IgD-negative memory B cell (primary cell): ENCODE measurements around the gene ESPN. TPM values are rescaled to one million over a fixed set of nuclear protein-coding genes. Genes with fewer than 3 reads are reported as not detected.
"Not testable (repeated sequence)": the region's sequence is repeated elsewhere in the genome, so short reads cannot be mapped to it uniquely, and the experiment has no call there.

ENCODE experiments used
- H3K27ac Mint-ChIP-seq, 3 donors: one replicate each; pipeline ENCODE4 v1.8.0; 2020 to 2022; ENCODE audit warnings: mild to moderate bottlenecking in 3 of 3, mixed read lengths in 3 of 3, moderate library complexity in 1 of 3
- H3K27me3 Mint-ChIP-seq: one replicate; pipeline ENCODE4 v1.8.0; 2021; ENCODE audit warnings: mixed read lengths
- H3K36me3 Mint-ChIP-seq: one replicate; pipeline ENCODE4 v1.8.0; 2020; ENCODE audit warnings: mild to moderate bottlenecking, mixed read lengths
- H3K4me1 Mint-ChIP-seq, 3 donors: one replicate each; pipeline ENCODE4 v1.8.0; 2020 to 2022; ENCODE audit warnings: mixed read lengths in 3 of 3, mild to moderate bottlenecking in 1 of 3
- H3K4me3 Mint-ChIP-seq, 4 donors: one replicate each; pipeline ENCODE4 v1.8.0; 2020 to 2022; ENCODE audit warnings: mild to moderate bottlenecking in 4 of 4, mixed read lengths in 4 of 4, moderate library complexity in 3 of 4
- H3K9me3 Mint-ChIP-seq, 3 donors: one replicate each; pipeline ENCODE4 v1.8.0; 2020 to 2021; ENCODE audit warnings: mixed read lengths in 3 of 3, mild to moderate bottlenecking in 1 of 3
- polyA plus RNA-seq: library from polyadenylated mRNA; unstranded; fragments of 300-500 nt; fragmentation: Illumina TruSeq; gene quantifications from one replicate; pipeline ENCODE4 v1.2.3, GENCODE V29; 2021

Gene ESPN
- polyA plus RNA-seq, 1 donor from 2014 or later = not detected

- H3K4me3 Mint-ChIP-seq = peak overlapping the region in 1 of 4 donors; percentile 9
- H3K4me1 Mint-ChIP-seq = peaks cover 1 to 8% (median 3%) of the 10 kb centered on the region in 3 donors
- H3K27me3 Mint-ChIP-seq = peaks cover 63% of the 10 kb centered on the region
- H3K9me3 Mint-ChIP-seq = no peaks in the 10 kb centered on the region
- no peaks in the 10 kb centered on the region for H3K36me3 Mint-ChIP-seq
- no peak overlapping the region for H3K27ac Mint-ChIP-seq
These were observed 6.5 kb upstream of the ESPN start for GRCh38 chr1:6417961-6418667.

- Mint-ChIP-seq H3K4me3 (peak overlapping the region in 1 of 4 donors; percentile 41), H3K36me3 (no peaks in the 10 kb centered on the region), H3K27ac (no peak overlapping the region), H3K4me1 (peaks cover 1 to 8% (median 5%) of the 10 kb centered on the region in 3 donors), H3K9me3 (no peaks in the 10 kb centered on the region), H3K27me3 (peaks cover 65% of the 10 kb centered on the region)
These were observed 5.7 kb upstream of the ESPN start for GRCh38 chr1:6418668-6419396.

- Mint-ChIP-seq H3K4me1 (peaks cover 1 to 8% (median 6%) of the 10 kb centered on the region in 3 donors), H3K27me3 (peaks cover 65% of the 10 kb centered on the region), H3K9me3 (no peaks in the 10 kb centered on the region), H3K36me3 (no peaks in the 10 kb centered on the region), H3K27ac (no peak overlapping the region), H3K4me3 (no peak overlapping the region)
These were observed 5.2 kb upstream of the ESPN start for GRCh38 chr1:6419397-6419803.

GRCh38 chr1:6419804-6420453, 4.6 kb upstream of the ESPN start, which contains the start of gene HES2:
Gene HES2, minus strand, starts transcription at chr1:6419919. Its CDS starts 99 bp downstream, at chr1:6419820.
- no peak within 1 kb of the TSS for H3K27ac Mint-ChIP-seq
- H3K4me1 Mint-ChIP-seq = peaks cover 1 to 8% (median 4%) of the 10 kb centered on the region in 3 donors

GRCh38 chr1:6420454-6421042, 4.0 kb upstream of the ESPN start:
- H3K4me1 Mint-ChIP-seq = peaks cover 1 to 8% (median 4%) of the 10 kb centered on the region in 3 donors
- peak overlapping the region in 2 of 4 donors; percentile 30 to 78 for H3K4me3 Mint-ChIP-seq
- no peaks in the 10 kb centered on the region for H3K9me3 Mint-ChIP-seq
- no peak overlapping the region for H3K27ac Mint-ChIP-seq
- peaks cover 60% of the 10 kb centered on the region for H3K27me3 Mint-ChIP-seq
- no peaks in the 10 kb centered on the region for H3K36me3 Mint-ChIP-seq

More at GRCh38 chr1:6419804-6420453, 4.6 kb upstream of the ESPN start, which contains the start of gene HES2:
- Mint-ChIP-seq H3K27me3 (peaks cover 61% of the 10 kb centered on the region), H3K4me3 (peak within 1 kb of the TSS in 3 of 4 donors; percentile 17 to 84 (median 50)), H3K9me3 (no peaks in the 10 kb centered on the region), H3K36me3 (no peaks in the 10 kb centered on the region)

GRCh38 chr1:6421266-6421665, 3.3 kb upstream of the ESPN start:
- Mint-ChIP-seq H3K36me3 (no peaks in the 10 kb centered on the region), H3K27ac (no peak overlapping the region), H3K4me1 (peaks cover 1 to 8% (median 4%) of the 10 kb centered on the region in 3 donors), H3K27me3 (peaks cover 55% of the 10 kb centered on the region), H3K4me3 (peak overlapping the region; percentile 20 to 78 (median 36)), H3K9me3 (no peaks in the 10 kb centered on the region)

GRCh38 chr1:6423321-6423999, 1.1 kb upstream of the ESPN start:
- no peaks in the 10 kb centered on the region for H3K9me3 Mint-ChIP-seq
- H3K4me3 Mint-ChIP-seq = peak overlapping the region in 2 of 4 donors; percentile 84 to 87
- no peak overlapping the region for H3K27ac Mint-ChIP-seq
- peaks cover 1 to 8% (median 4%) of the 10 kb centered on the region in 3 donors for H3K4me1 Mint-ChIP-seq
- peaks cover 43% of the 10 kb centered on the region for H3K27me3 Mint-ChIP-seq
- H3K36me3 Mint-ChIP-seq = no peaks in the 10 kb centered on the region

- Mint-ChIP-seq H3K4me3 (peak overlapping the region in 3 of 4 donors; percentile 46 to 87 (median 81)), H3K27me3 (peaks cover 42% of the 10 kb centered on the region), H3K36me3 (no peaks in the 10 kb centered on the region), H3K27ac (no peak overlapping the region), H3K9me3 (no peaks in the 10 kb centered on the region), H3K4me1 (peaks cover 1 to 8% (median 4%) of the 10 kb centered on the region in 3 donors)
These were observed 493 bp upstream of the ESPN start for GRCh38 chr1:6424000-6424565.

- peaks cover 48% of the 10 kb centered on the region for H3K27me3 Mint-ChIP-seq
- H3K4me3 Mint-ChIP-seq = peak overlapping the region in 1 of 4 donors; percentile 32
- no peaks in the 10 kb centered on the region for H3K36me3 Mint-ChIP-seq
- no peaks in the 10 kb centered on the region for H3K9me3 Mint-ChIP-seq
- H3K4me1 Mint-ChIP-seq = peaks cover 0 to 8% (median 4%) of the 10 kb centered on the region in 3 donors
- H3K27ac Mint-ChIP-seq = no peak overlapping the region
These were observed 1.1 kb downstream of the ESPN start for GRCh38 chr1:6425658-6426057.

- no peak overlapping the region for H3K4me3 Mint-ChIP-seq
These were observed 1.8 kb downstream of the ESPN start for GRCh38 chr1:6426277-6426971.

GRCh38 chr1:6426972-6427350, 2.4 kb downstream of the ESPN start:
- H3K9me3 Mint-ChIP-seq = no peaks in the 10 kb centered on the region
- H3K36me3 Mint-ChIP-seq = no peaks in the 10 kb centered on the region
- peaks cover 0 to 4% (median 0%) of the 10 kb centered on the region in 3 donors for H3K4me1 Mint-ChIP-seq
- no peak overlapping the region for H3K4me3 Mint-ChIP-seq
- no peak overlapping the region for H3K27ac Mint-ChIP-seq
- H3K27me3 Mint-ChIP-seq = peaks cover 39% of the 10 kb centered on the region

More at GRCh38 chr1:6426277-6426971, 1.8 kb downstream of the ESPN start:
- no peaks in the 10 kb centered on the region for H3K36me3 Mint-ChIP-seq
- no peak overlapping the region for H3K27ac Mint-ChIP-seq
- H3K9me3 Mint-ChIP-seq = no peaks in the 10 kb centered on the region
- peaks cover 45% of the 10 kb centered on the region for H3K27me3 Mint-ChIP-seq
- peaks cover 0 to 4% (median 4%) of the 10 kb centered on the region in 3 donors for H3K4me1 Mint-ChIP-seq

- Mint-ChIP-seq H3K36me3 (no peaks in the 10 kb centered on the region), H3K9me3 (no peaks in the 10 kb centered on the region), H3K4me3 (no peak overlapping the region), H3K27me3 (peaks cover 34% of the 10 kb centered on the region), H3K27ac (no peak overlapping the region), H3K4me1 (peaks cover 0 to 4% (median 0%) of the 10 kb centered on the region in 3 donors)
These were observed 3.1 kb downstream of the ESPN start for GRCh38 chr1:6427441-6428390.

- not testable (repeated sequence) for H3K4me1 Mint-ChIP-seq, H3K27ac Mint-ChIP-seq, H3K4me3 Mint-ChIP-seq, H3K36me3 Mint-ChIP-seq, H3K9me3 Mint-ChIP-seq
- peaks cover 30% of the 10 kb centered on the region for H3K27me3 Mint-ChIP-seq
These were observed 3.9 kb downstream of the ESPN start for GRCh38 chr1:6428453-6428852.
